Activated CD4-positive, alpha-beta T cell treated with anti-CD3 and anti-CD28 coated beads, Interleukin-10, Interleukin-2, amounts not matched to agents 100 ng/mL and 50 ng/mL, durations not matched to agents 16 hours and 8 hours (primary cell): Measurements from ENCODE around the gene SOX6.
"Not testable (repeated sequence)": the region's sequence is repeated elsewhere in the genome, so short reads cannot be mapped to it uniquely, and the experiment has no call there.

Experiments
- DNase-seq: peaks from one replicate; pipeline ENCODE4 v3.0.0-alpha.2; 2020

SOX6 gene

GRCh38 chr11:16356057-16356760 is at the start of gene SOX6:
Gene SOX6 (minus strand): TSS chr11:16356546. CDS start chr11:16341248, 15,298 bp downstream.
- DNase-seq: no peak

- no peak for DNase-seq
Measured at GRCh38 chr11:16404781-16405285, 48.5 kb upstream of the SOX6 start.

- DNase-seq: no peak
Measured at GRCh38 chr11:16403851-16404250, 47.5 kb upstream of the SOX6 start.

- no peak for DNase-seq
Measured at GRCh38 chr11:16403448-16403803, 47.1 kb upstream of the SOX6 start.

- no peak for DNase-seq
Measured at GRCh38 chr11:16402654-16403447, 46.5 kb upstream of the SOX6 start.

- DNase-seq: no peak
Measured at GRCh38 chr11:16397390-16397789, 41.0 kb upstream of the SOX6 start.

- no peak for DNase-seq
Measured at GRCh38 chr11:16395601-16396000, 39.3 kb upstream of the SOX6 start.

GRCh38 chr11:16394947-16395346 is 38.6 kb upstream of the SOX6 start:
- DNase-seq: no peak

GRCh38 chr11:16393340-16393739 is 37.0 kb upstream of the SOX6 start:
- no peak for DNase-seq

GRCh38 chr11:16392616-16393015 is 36.3 kb upstream of the SOX6 start:
- DNase-seq: no peak

GRCh38 chr11:16390826-16391225 is 34.5 kb upstream of the SOX6 start:
- DNase-seq: not testable (repeated sequence)

GRCh38 chr11:16385099-16385498 is 28.8 kb upstream of the SOX6 start:
- DNase-seq: no peak

GRCh38 chr11:16382638-16383380 is 26.5 kb upstream of the SOX6 start:
- no peak for DNase-seq

GRCh38 chr11:16382186-16382585 is 25.8 kb upstream of the SOX6 start:
- DNase-seq: no peak

- no peak for DNase-seq
Measured at GRCh38 chr11:16380941-16381568, 24.7 kb upstream of the SOX6 start.

- DNase-seq: no peak
Measured at GRCh38 chr11:16378906-16379305, 22.6 kb upstream of the SOX6 start.

GRCh38 chr11:16377746-16378145 is 21.4 kb upstream of the SOX6 start:
- DNase-seq: no peak

GRCh38 chr11:16375664-16376063 is 19.3 kb upstream of the SOX6 start:
- DNase-seq: not testable (repeated sequence)

- no peak for DNase-seq
Measured at GRCh38 chr11:16373768-16374167, 17.4 kb upstream of the SOX6 start.

- DNase-seq: no peak
Measured at GRCh38 chr11:16372355-16372754, 16.0 kb upstream of the SOX6 start.

- no peak for DNase-seq
Measured at GRCh38 chr11:16367252-16367651, 10.9 kb upstream of the SOX6 start.

GRCh38 chr11:16365581-16366228 is 9.4 kb upstream of the SOX6 start:
- no peak for DNase-seq

GRCh38 chr11:16364254-16364653 is 7.9 kb upstream of the SOX6 start:
- DNase-seq: no peak
